K562 (cell line): ENCODE results near the gene NEUROG1. TPM values are rescaled to one million over a fixed set of nuclear protein-coding genes. Genes with fewer than 3 reads are reported as not detected.

ENCODE experiments used
- ATAC-seq: fragments of 200-7000 bp; cut with Tn5 transposase; 3 replicates; pipeline ENCODE4 v1.9.1; 2020; ENCODE audit warnings: moderate library complexity
- BruUV-seq: library from RNA; stranded (reverse); fragments of 400-500 nt; replicated peaks from 2 replicates; lab custom pipeline; 2021; lab: Mats Ljungman, UMichigan
- CTCF ChIA-PET: fragments of 300-600 bp; formaldehyde crosslinking; extraction: SDS; loops from one replicate; lab custom pipeline; 2021; ENCODE audit warnings: low intra/inter-chr PET ratio; lab: Yijun Ruan, JAX
- POLR2A ChIA-PET: fragments of 300-600, 350-650 bp; sonication (Branson Sonifier 250); formaldehyde crosslinking; extraction: SDS; loops from one replicate; lab custom pipeline; 2021; ENCODE audit warnings: antibody characterized with exemption, inconsistent platforms; lab: Yijun Ruan, JAX
- DNase-seq, 4 experiments: peaks; one replicate each; pipeline versions ENCODE4 v3.0.0 to v3.0.0-alpha.2; 2011 to 2018; ENCODE audit warnings: low spot score in 3 of 4, mixed read lengths in 3 of 4; ENCODE audit errors: extremely low read depth in 1 of 4
- FAIRE-seq: peaks from 2 replicates; lab custom pipeline; 2011; peaks lifted over from hg19 to GRCh38; lab: Jason Lieb, UNC
- H2AFZ ChIP-seq: 2 replicates; pipeline ENCODE4 v1.6.0; 2011; ENCODE audit warnings: low read depth, low read length, control low read depth, inconsistent platforms
- H3K27ac ChIP-seq: fragments of 200-600 bp; 3 replicates; pipeline ENCODE4 v1.8.0; 2011; ENCODE audit warnings: low read depth, mild to moderate bottlenecking, control low read depth, inconsistent platforms, low read length, moderate library complexity, mixed read lengths; ENCODE audit errors: extremely low read depth
- H3K27me3 ChIP-seq, 2 experiments: fragments of 300-600 bp in 1 of 2; 2 replicates in 1 of 2; 3 replicates in 1 of 2; pipeline versions ENCODE4 v1.6.0 to v1.8.0; 2011; ENCODE audit warnings: inconsistent platforms in 2 of 2, low read length in 2 of 2, mild to moderate bottlenecking in 1 of 2, mixed read lengths in 1 of 2, moderate library complexity in 1 of 2; ENCODE audit not compliant: control insufficient read depth in 2 of 2, insufficient read depth in 2 of 2
- H3K36me3 ChIP-seq: fragments of 300-600 bp; 3 replicates; pipeline ENCODE4 v1.8.0; 2011; ENCODE audit warnings: mild to moderate bottlenecking, low read length, inconsistent platforms; ENCODE audit not compliant: control insufficient read depth, insufficient read depth
- H3K4me1 ChIP-seq, 2 experiments: fragments of 200-600 bp in 1 of 2; replicated peaks in 1 of 2; 2 replicates in 1 of 2; 3 replicates in 1 of 2; pipeline versions ENCODE4 v1.5.1 to v1.8.0; 2011; ENCODE audit warnings: inconsistent platforms in 2 of 2, low read length in 2 of 2, mild to moderate bottlenecking in 1 of 2, mixed read lengths in 1 of 2, moderate library complexity in 1 of 2; ENCODE audit not compliant: control insufficient read depth in 2 of 2, insufficient read depth in 2 of 2
- H3K4me2 ChIP-seq: 2 replicates; pipeline ENCODE4 v1.6.1; 2011; ENCODE audit warnings: low read length, control low read depth, inconsistent platforms, mixed read lengths; ENCODE audit not compliant: insufficient read depth
- H3K4me3 ChIP-seq: fragments of 200-600 bp; sonication (generic), shearing (Covaris generic); 2 replicates; pipeline ENCODE4 v1.5.1; 2016; ENCODE audit warnings: control low read depth, inconsistent platforms
- H3K79me2 ChIP-seq: fragments of 200-600 bp; 3 replicates; pipeline ENCODE4 v1.8.0; 2011; ENCODE audit warnings: low read length, inconsistent platforms; ENCODE audit not compliant: control insufficient read depth, insufficient read depth
- H3K9ac ChIP-seq, 2 experiments: 2 replicates each; pipeline versions ENCODE4 v1.6.0 to v1.6.1; 2011; ENCODE audit warnings: low read depth in 2 of 2, low read length in 2 of 2, control low read depth in 1 of 2, inconsistent platforms in 1 of 2, mild to moderate bottlenecking in 1 of 2, mixed read lengths in 1 of 2; ENCODE audit not compliant: insufficient read depth in 1 of 2
- H3K9me1 ChIP-seq: one replicate; pipeline ENCODE4 v1.6.0; 2011; ENCODE audit warnings: inconsistent platforms, mild to moderate bottlenecking, low read length, moderate library complexity; ENCODE audit not compliant: control insufficient read depth, insufficient read depth
- H3K9me3 ChIP-seq: replicated peaks from 2 replicates; pipeline ENCODE4 v1.5.1; 2011; ENCODE audit warnings: low read depth, low read length, inconsistent platforms; ENCODE audit not compliant: control insufficient read depth, insufficient read depth
- H4K20me1 ChIP-seq: replicated peaks from 2 replicates; pipeline ENCODE4 v1.6.1; 2011; ENCODE audit warnings: low read length, inconsistent platforms, mixed read lengths; ENCODE audit not compliant: control insufficient read depth, insufficient read depth
- BHLHE40 ChIP-seq: IDR thresholded peaks from 2 replicates; pipeline ENCODE4 v1.6.1; 2011; ENCODE audit warnings: low read length, improper control_type of control experiment
- GABPB2 ChIP-seq: fragments of 250-450 bp; sonication (Bioruptor Pico); conservative IDR thresholded peaks from 2 replicates; pipeline ENCODE4 v1.5.1; 2021; ENCODE audit warnings: mild to moderate bottlenecking
- KDM1A ChIP-seq, 2 experiments: fragments of 450-650 bp; IDR thresholded peaks; 2 replicates each; pipeline ENCODE4 v1.6.1; 2016; ENCODE audit warnings: mild to moderate bottlenecking in 2 of 2
- SMAD3 ChIP-seq: fragments of 450-650 bp; formaldehyde crosslinking; conservative IDR thresholded peaks from 2 replicates; pipeline ENCODE4 v1.4.0; 2020; ENCODE audit warnings: mild to moderate bottlenecking
- ZFP30 ChIP-seq: fragments of 250-450 bp; sonication (Bioruptor Pico); IDR thresholded peaks from 2 replicates; pipeline ENCODE4 v1.8.0; 2022; ENCODE audit warnings: moderate library complexity, mild to moderate bottlenecking, inconsistent platforms, borderline replicate concordance
- ZNF24 ChIP-seq: fragments of 450-650 bp; IDR thresholded peaks from 2 replicates; pipeline ENCODE4 v1.6.1; 2016
- ZNF75A ChIP-seq: fragments of 450-650 bp; formaldehyde crosslinking; IDR thresholded peaks from 2 replicates; pipeline ENCODE4 v1.4.0; 2020; ENCODE audit warnings: mild to moderate bottlenecking
- WGBS: fragments of 100-300 bp; shearing (Covaris generic); methylation state at CpG from one replicate; pipeline ENCODE4 v1.1.6; 2016; ENCODE audit warnings: low coverage, mixed read lengths; ENCODE audit not compliant: insufficient coverage; ENCODE audit errors: missing lambda C conversion rate; 5-methylcytosine and 5-hydroxymethylcytosine counted together
- in situ Hi-C: fragments of 300-500 bp; cut with MboI; formaldehyde crosslinking; loops from 4 replicates; pipeline ENCODE4 v1.15.0; 2018; ENCODE audit warnings: inconsistent platforms, mixed read lengths
- intact Hi-C: fragments of 100-400 bp; cut with micrococcal nuclease; formaldehyde crosslinking; loops from 2 replicates; pipeline ENCODE4 v1.14.2; 2022
- polyA plus RNA-seq, 8 experiments: library from polyadenylated mRNA; depleted of rRNA in 4 of 8; stranded (reverse) in 5 of 8; unstranded in 3 of 8; fragments of >200 nt; fragmentation: Nextera tagmentation in 2 of 8; fragmentation: Illumina TruSeq in 1 of 8; extraction: Ambion mirVana in 2 of 8; extraction: Trizol in 1 of 8; gene quantifications; 2 replicates each; pipeline versions ENCODE4 v1.2.1 to v1.2.3, GENCODE V29; 2011 to 2014; ENCODE audit warnings: inconsistent platforms in 1 of 8, missing spikeins in 1 of 8
- total RNA-seq, 7 experiments: library from RNA; depleted of rRNA in 6 of 7; stranded (reverse); fragments of >200 nt in 6 of 7; fragmentation: Illumina TruSeq in 2 of 7; extraction: Trizol in 2 of 7; gene quantifications; 2 replicates each; pipeline versions ENCODE4 v1.2.1 to v1.2.3, GENCODE V29; 2011 to 2021; ENCODE audit warnings: low replicate concordance in 1 of 7
- TF ChIP-seq, protein P1 (sequence below), 2 experiments: fragments of 450-650 bp; IDR thresholded peaks; 2 replicates each; pipeline ENCODE4 v1.6.1; 2016; ENCODE audit warnings: mild to moderate bottlenecking in 2 of 2, borderline replicate concordance in 1 of 2, low read depth in 1 of 2, moderate library complexity in 1 of 2
- TF ChIP-seq, protein P2 (sequence below): fragments of 450-650 bp; IDR thresholded peaks from 2 replicates; pipeline ENCODE4 v1.6.1; 2016

The NEUROG1 gene
- total and polyA plus RNA-seq, 9 of the 15 experiments (the other 6 are each of a cell fraction or from before 2014, with no cell fraction given): not detected

DNA sequence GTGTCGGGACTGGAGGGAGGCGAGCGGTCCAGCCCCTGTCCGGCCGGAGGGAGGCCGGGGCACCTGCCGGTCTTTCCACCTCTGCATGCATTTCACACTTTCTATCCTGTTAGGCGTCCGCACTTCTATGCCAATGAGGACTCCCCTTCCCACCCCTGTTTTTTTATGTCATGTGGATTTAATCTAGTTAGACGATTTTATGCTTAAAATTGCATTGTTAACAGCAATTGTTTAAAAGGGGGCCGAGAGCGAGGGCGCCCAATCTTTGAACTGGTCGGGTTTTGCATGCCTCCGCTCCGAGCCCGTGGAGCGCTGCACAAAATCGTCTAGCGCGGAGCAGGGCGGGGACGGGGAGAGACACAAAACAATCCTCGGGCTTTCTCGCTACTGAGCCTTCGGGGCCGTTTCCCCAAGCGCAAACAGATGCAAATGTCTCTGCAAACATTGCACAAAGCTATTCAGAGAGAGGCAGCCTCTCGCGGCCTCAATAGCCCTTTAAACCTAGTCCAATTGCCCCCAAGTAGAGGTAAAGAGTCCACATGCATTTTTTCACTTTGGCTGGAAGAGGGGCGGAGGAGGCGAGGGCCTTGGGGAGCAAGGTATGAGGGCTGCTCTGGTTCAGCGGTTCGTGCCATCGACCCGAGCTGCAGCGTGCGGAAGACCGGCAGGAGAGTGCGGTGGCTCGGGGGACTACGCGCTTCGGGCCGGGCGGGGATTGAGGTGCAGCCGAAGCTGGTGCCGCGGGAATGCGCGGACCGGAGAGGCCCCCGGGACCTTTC lies 46.1 kb downstream of the NEUROG1 start:
- Histone ChIP-seq H3K79me2 (no peaks in the 10 kb centered on the region), H3K9me3 (no peaks in the 10 kb centered on the region), H3K27me3 (peaks cover 0 to 4% of the 10 kb centered on the region in 2 experiments; a peak in 1 of 5 replicates), H2AFZ (no peak overlapping the region), H3K27ac (no peak overlapping the region), H3K36me3 (no peaks in the 10 kb centered on the region), H4K20me1 (peaks cover 10% of the 10 kb centered on the region), H3K9ac (no peak overlapping the region), H3K4me3 (no peak overlapping the region), H3K4me2 (no peak overlapping the region), H3K4me1 (peaks cover 8 to 34% of the 10 kb centered on the region in 2 experiments; a peak in 4 of 5 replicates), H3K9me1 (no peaks in the 10 kb centered on the region)
- 79% methylated on average over 34 of the region's 53 CpGs for WGBS
- in situ Hi-C loops: no loop called here
- no TSS peak for BruUV-seq
- intact Hi-C loops: no loop called here
- ATAC-seq (no peak), FAIRE-seq (no peak), DNase-seq (no peak)
- ChIA-PET POLR2A (interaction anchor here (0.5 kb wide), 1 partner anchor 512 kb away, joined by 3 read pairs; no protein-coding TSS in a partner anchor), CTCF (no interaction called here)
- TF ChIP-seq, protein P1, sequence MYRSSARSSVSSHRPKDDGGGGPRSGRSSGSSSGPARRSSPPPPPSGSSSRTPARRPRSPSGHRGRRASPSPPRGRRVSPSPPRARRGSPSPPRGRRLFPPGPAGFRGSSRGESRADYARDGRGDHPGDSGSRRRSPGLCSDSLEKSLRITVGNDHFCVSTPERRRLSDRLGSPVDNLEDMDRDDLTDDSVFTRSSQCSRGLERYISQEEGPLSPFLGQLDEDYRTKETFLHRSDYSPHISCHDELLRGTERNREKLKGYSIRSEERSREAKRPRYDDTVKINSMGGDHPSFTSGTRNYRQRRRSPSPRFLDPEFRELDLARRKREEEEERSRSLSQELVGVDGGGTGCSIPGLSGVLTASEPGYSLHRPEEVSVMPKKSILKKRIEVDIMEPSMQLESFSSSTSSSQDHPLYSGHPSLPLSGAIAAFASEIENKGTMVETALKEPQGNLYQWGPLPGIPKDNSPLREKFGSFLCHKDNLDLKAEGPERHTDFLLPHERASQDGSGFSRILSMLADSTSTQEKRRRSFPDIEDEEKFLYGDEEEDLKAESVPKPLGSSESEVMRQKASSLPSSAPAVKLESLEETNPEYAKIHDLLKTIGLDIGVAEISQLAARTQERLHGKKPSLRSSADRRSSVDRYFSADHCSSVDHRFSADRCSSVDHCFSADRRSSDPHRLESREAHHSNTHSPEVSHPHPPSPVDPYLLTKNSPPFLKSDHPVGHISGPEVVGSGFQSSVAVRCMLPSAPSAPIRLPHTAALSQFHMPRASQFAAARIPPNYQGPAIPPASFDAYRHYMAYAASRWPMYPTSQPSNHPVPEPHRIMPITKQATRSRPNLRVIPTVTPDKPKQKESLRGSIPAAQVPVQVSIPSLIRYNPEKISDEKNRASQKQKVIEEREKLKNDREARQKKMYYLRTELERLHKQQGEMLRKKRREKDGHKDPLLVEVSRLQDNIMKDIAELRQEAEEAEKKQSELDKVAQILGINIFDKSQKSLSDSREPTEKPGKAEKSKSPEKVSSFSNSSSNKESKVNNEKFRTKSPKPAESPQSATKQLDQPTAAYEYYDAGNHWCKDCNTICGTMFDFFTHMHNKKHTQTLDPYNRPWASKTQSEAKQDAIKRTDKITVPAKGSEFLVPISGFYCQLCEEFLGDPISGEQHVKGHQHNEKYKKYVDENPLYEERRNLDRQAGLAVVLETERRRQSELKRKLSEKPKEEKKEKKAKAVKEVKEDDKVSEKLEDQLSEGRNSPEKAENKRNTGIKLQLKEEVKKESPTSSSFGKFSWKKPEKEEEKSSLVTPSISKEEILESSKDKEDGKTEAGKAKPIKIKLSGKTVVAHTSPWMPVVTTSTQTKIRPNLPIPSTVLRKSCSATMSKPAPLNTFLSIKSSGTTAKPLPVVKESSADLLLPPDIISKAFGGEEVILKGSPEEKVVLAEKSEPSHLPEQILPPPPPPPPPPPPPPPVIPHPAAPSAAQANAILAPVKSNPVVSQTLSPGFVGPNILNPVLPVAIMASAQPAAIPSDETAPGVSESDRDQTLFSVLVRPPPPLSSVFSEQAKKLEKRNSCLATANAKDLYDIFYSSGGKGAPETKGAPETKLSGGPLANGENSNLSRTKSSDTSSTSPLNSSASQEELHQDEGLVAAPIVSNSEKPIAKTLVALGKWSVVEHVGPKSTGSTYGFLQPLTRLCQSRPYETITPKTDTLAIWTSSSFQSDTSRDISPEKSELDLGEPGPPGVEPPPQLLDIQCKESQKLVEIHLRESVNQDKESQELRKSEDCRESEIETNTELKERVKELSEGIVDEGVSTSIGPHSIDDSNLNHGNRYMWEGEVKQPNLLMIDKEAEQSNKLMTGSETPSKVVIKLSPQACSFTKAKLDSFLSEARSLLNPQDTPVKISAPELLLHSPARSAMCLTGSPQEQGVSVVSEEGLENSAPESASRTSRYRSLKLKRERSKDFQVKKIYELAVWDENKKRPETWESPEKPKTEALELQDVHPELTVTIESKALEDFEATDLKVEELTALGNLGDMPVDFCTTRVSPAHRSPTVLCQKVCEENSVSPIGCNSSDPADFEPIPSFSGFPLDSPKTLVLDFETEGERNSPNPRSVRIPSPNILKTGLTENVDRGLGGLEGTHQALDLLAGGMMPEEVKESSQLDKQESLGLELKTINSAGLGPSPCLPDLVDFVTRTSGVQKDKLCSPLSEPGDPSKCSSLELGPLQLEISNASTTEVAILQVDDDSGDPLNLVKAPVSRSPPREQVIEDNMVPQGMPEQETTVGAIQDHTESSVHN (IDR thresholded peaks at IDR 0.05; ENCODE audit: borderline replicate concordance in 1 of 2, low read depth in 1 of 2): no peak
- TF ChIP-seq, protein P2, sequence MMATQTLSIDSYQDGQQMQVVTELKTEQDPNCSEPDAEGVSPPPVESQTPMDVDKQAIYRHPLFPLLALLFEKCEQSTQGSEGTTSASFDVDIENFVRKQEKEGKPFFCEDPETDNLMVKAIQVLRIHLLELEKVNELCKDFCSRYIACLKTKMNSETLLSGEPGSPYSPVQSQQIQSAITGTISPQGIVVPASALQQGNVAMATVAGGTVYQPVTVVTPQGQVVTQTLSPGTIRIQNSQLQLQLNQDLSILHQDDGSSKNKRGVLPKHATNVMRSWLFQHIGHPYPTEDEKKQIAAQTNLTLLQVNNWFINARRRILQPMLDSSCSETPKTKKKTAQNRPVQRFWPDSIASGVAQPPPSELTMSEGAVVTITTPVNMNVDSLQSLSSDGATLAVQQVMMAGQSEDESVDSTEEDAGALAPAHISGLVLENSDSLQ: no peak
- TF ChIP-seq GABPB2 (CRISPR knock-in tag) (no peak), BHLHE40 (no peak), ZFP30 (CRISPR knock-in tag) (no peak), SMAD3 (CRISPR knock-in tag) (no peak), ZNF75A (no peak), KDM1A (IDR thresholded peaks at IDR 0.05) (no peak), ZNF24 (no peak)
